Activated T-helper 1 cell treated with Interleukin-2 at 50 U/mL for 16 hours (primary cell): ENCODE measurements around the gene TAOK1.
"Not testable (repeated sequence)": the region's sequence is repeated elsewhere in the genome, so short reads cannot be mapped to it uniquely, and the experiment has no call there.

ENCODE experiments used
- DNase-seq: peaks from one replicate; pipeline ENCODE4 v3.0.0-alpha.2; 2020; ENCODE audit warnings: low read depth

TAOK1 gene

GRCh38 chr17:29389982-29390850 lies at the start of gene TAOK1:
Gene TAOK1 (plus strand): TSS chr17:29390363. CDS start chr17:29451549, 61,186 bp downstream.
- peak; percentile 94 for DNase-seq

- DNase-seq = no peak
These were observed 48.4 kb upstream of the TAOK1 start for GRCh38 chr17:29341726-29342125.

- DNase-seq = no peak
These were observed 47.9 kb upstream of the TAOK1 start for GRCh38 chr17:29342158-29342765.

GRCh38 chr17:29344201-29344856 lies 45.8 kb upstream of the TAOK1 start:
- DNase-seq = no peak

GRCh38 chr17:29345066-29345465 lies 45.1 kb upstream of the TAOK1 start:
- no peak for DNase-seq

- not testable (repeated sequence) for DNase-seq
These were observed 44.7 kb upstream of the TAOK1 start for GRCh38 chr17:29345470-29345869.

- no peak for DNase-seq
These were observed 43.7 kb upstream of the TAOK1 start for GRCh38 chr17:29346462-29346861.

GRCh38 chr17:29347831-29348629 lies 42.1 kb upstream of the TAOK1 start:
- no peak for DNase-seq

GRCh38 chr17:29349409-29349808 lies 40.8 kb upstream of the TAOK1 start:
- no peak for DNase-seq

- DNase-seq = no peak
These were observed 38.0 kb upstream of the TAOK1 start for GRCh38 chr17:29352146-29352545.

GRCh38 chr17:29357232-29357631 lies 32.9 kb upstream of the TAOK1 start:
- no peak for DNase-seq

- no peak for DNase-seq
These were observed 32.3 kb upstream of the TAOK1 start for GRCh38 chr17:29357821-29358232.

- DNase-seq = no peak
These were observed 31.7 kb upstream of the TAOK1 start for GRCh38 chr17:29358416-29358815.

GRCh38 chr17:29359777-29360176 lies 30.4 kb upstream of the TAOK1 start:
- no peak for DNase-seq

GRCh38 chr17:29363716-29364115 lies 26.4 kb upstream of the TAOK1 start:
- DNase-seq = no peak

GRCh38 chr17:29364691-29365090 lies 25.5 kb upstream of the TAOK1 start:
- no peak for DNase-seq

- DNase-seq = no peak
These were observed 22.0 kb upstream of the TAOK1 start for GRCh38 chr17:29368161-29368560.

GRCh38 chr17:29368926-29369325 lies 21.2 kb upstream of the TAOK1 start:
- DNase-seq = no peak

GRCh38 chr17:29369831-29370735 lies 20.1 kb upstream of the TAOK1 start:
- DNase-seq = peak; percentile 25

GRCh38 chr17:29376667-29377270 lies 13.4 kb upstream of the TAOK1 start:
- DNase-seq = no peak

- no peak for DNase-seq
These were observed 11.7 kb upstream of the TAOK1 start for GRCh38 chr17:29378500-29378899.
